IMR-90 (cell line): ENCODE results near the gene ITGAE. TPM values are rescaled to one million over a fixed set of nuclear protein-coding genes. Genes with fewer than 3 reads are reported as not detected.
"Not testable (repeated sequence)": the region's sequence is repeated elsewhere in the genome, so short reads cannot be mapped to it uniquely, and the experiment has no call there.

ENCODE experiments used
- ATAC-seq: fragments of 200-7000 bp; cut with Tn5 transposase; 2 replicates; pipeline ENCODE4 v1.9.1; 2020; ENCODE audit warnings: low read depth, mild to moderate bottlenecking, moderate library complexity
- BruUV-seq: library from RNA; stranded (reverse); fragments of 400-500 nt; replicated peaks from 2 replicates; lab custom pipeline; 2021; lab: Mats Ljungman, UMichigan
- CTCF ChIA-PET: fragments of 300-600 bp; formaldehyde crosslinking; extraction: SDS; loops from one replicate; lab custom pipeline; 2021; ENCODE audit warnings: antibody characterized with exemption; lab: Yijun Ruan, JAX
- POLR2A ChIA-PET: fragments of 300-600 bp; sonication (Branson Sonifier 250); formaldehyde crosslinking; loops from one replicate; lab custom pipeline; 2022; ENCODE audit warnings: antibody characterized with exemption; ENCODE audit not compliant: unreplicated experiment; lab: Charles Lee
- DNase-seq: peaks from one replicate; pipeline ENCODE4 v3.0.0; 2013
- H2AFZ ChIP-seq: replicated peaks from 2 replicates; pipeline ENCODE3; 2013; ENCODE audit warnings: low read length, mild to moderate bottlenecking; ENCODE audit not compliant: poor library complexity
- H2AK5ac ChIP-seq: 2 replicates; pipeline ENCODE4 v1.6.1; 2013; ENCODE audit warnings: low read depth, low read length, inconsistent platforms
- H2AK9ac ChIP-seq: replicated peaks from 2 replicates; pipeline ENCODE3; 2013; ENCODE audit warnings: mild to moderate bottlenecking, low read depth, low read length, moderate library complexity; ENCODE audit not compliant: poor library complexity
- H2BK120ac ChIP-seq: 2 replicates; pipeline ENCODE4 v1.6.1; 2013; ENCODE audit warnings: low read depth, low read length, inconsistent platforms
- H2BK15ac ChIP-seq: 3 replicates; pipeline ENCODE4 v1.6.1; 2013; ENCODE audit warnings: low read depth, low read length, inconsistent platforms
- H2BK20ac ChIP-seq: 2 replicates; pipeline ENCODE4 v1.6.1; 2013; ENCODE audit warnings: low read depth, mild to moderate bottlenecking, inconsistent platforms, low read length, moderate library complexity
- H2BK5ac ChIP-seq: 2 replicates; pipeline ENCODE4 v1.6.1; 2013; ENCODE audit warnings: mild to moderate bottlenecking, low read depth, low read length, inconsistent platforms; ENCODE audit not compliant: poor library complexity, severe bottlenecking
- H3K14ac ChIP-seq: replicated peaks from 2 replicates; pipeline ENCODE4 v1.6.1; 2013; ENCODE audit warnings: low read depth, low read length, inconsistent platforms
- H3K18ac ChIP-seq: 2 replicates; pipeline ENCODE4 v1.6.1; 2013; ENCODE audit warnings: low read depth, low read length, control low read depth
- H3K23ac ChIP-seq: 2 replicates; pipeline ENCODE4 v1.6.1; 2013; ENCODE audit warnings: low read depth, low read length, inconsistent platforms
- H3K27ac ChIP-seq: 2 replicates; pipeline ENCODE4 v1.5.1; 2013; ENCODE audit warnings: mild to moderate bottlenecking, control low read depth, low read length; ENCODE audit not compliant: insufficient read depth
- H3K27me3 ChIP-seq: 2 replicates; pipeline ENCODE4 v1.6.1; 2013; ENCODE audit warnings: low read length; ENCODE audit not compliant: control insufficient read depth, insufficient read depth
- H3K36me3 ChIP-seq: 2 replicates; pipeline ENCODE4 v1.6.1; 2013; ENCODE audit warnings: low read length, mixed read lengths; ENCODE audit not compliant: control insufficient read depth, insufficient read depth
- H3K4ac ChIP-seq: 2 replicates; pipeline ENCODE4 v1.6.1; 2013; ENCODE audit warnings: low read depth, low read length, inconsistent platforms
- H3K4me1 ChIP-seq: 2 replicates; pipeline ENCODE4 v1.6.1; 2013; ENCODE audit warnings: low read length, mixed read lengths; ENCODE audit not compliant: control insufficient read depth, insufficient read depth
- H3K4me2 ChIP-seq: 2 replicates; pipeline ENCODE4 v1.6.1; 2013; ENCODE audit warnings: low read depth, mild to moderate bottlenecking, control low read depth, low read length, moderate library complexity
- H3K4me3 ChIP-seq: 2 replicates; pipeline ENCODE4 v1.5.1; 2013; ENCODE audit warnings: low read depth, mild to moderate bottlenecking, control low read depth, low read length, moderate library complexity; ENCODE audit not compliant: insufficient read depth
- H3K56ac ChIP-seq: 2 replicates; pipeline ENCODE4 v1.6.1; 2013; ENCODE audit warnings: low read length, inconsistent platforms; ENCODE audit not compliant: insufficient read depth; ENCODE audit errors: extremely low read depth
- H3K79me1 ChIP-seq, 2 experiments: 2 replicates each; pipeline ENCODE4 v1.6.1; 2013; ENCODE audit warnings: low read length in 2 of 2, inconsistent platforms in 1 of 2, low read depth in 1 of 2
- H3K9ac ChIP-seq: 2 replicates; pipeline ENCODE4 v1.6.1; 2013; ENCODE audit warnings: low read depth, low read length, control low read depth
- H3K9me1 ChIP-seq: 2 replicates; pipeline ENCODE4 v1.6.1; 2013; ENCODE audit warnings: low read length, inconsistent platforms; ENCODE audit not compliant: insufficient read depth
- H3K9me3 ChIP-seq: 2 replicates; pipeline ENCODE4 v1.6.1; 2013; ENCODE audit warnings: low read length; ENCODE audit not compliant: control insufficient read depth, insufficient read depth
- H4K20me1 ChIP-seq: 2 replicates; pipeline ENCODE4 v1.6.1; 2013; ENCODE audit warnings: low read length, inconsistent platforms; ENCODE audit not compliant: insufficient read depth
- H4K5ac ChIP-seq: 2 replicates; pipeline ENCODE4 v1.6.1; 2013; ENCODE audit warnings: mild to moderate bottlenecking, low read depth, low read length, control low read depth
- H4K8ac ChIP-seq, 2 experiments: 2 replicates each; pipeline ENCODE4 v1.6.1; 2013; ENCODE audit warnings: low read depth in 2 of 2, low read length in 2 of 2, control low read depth in 1 of 2, inconsistent platforms in 1 of 2
- H4K91ac ChIP-seq: 2 replicates; pipeline ENCODE4 v1.6.1; 2013; ENCODE audit warnings: low read depth, low read length, inconsistent platforms; ENCODE audit not compliant: insufficient read depth
- WGBS, 2 experiments: methylation state at CpG; one replicate each; pipeline versions ENCODE4 v1.1.5 to v1.1.7; 2013; ENCODE audit warnings: missing lambda C conversion rate in 2 of 2; ENCODE audit not compliant: insufficient read length in 1 of 2; ENCODE audit errors: extremely low coverage in 2 of 2; 5-methylcytosine and 5-hydroxymethylcytosine counted together
- dilution Hi-C: fragments of 300-500 bp; cut with HindIII; formaldehyde crosslinking; loops from one replicate; pipeline ENCODE4 v1.14.3; 2018; ENCODE audit warnings: low sequenced_read_pairs; ENCODE audit not compliant: unreplicated experiment
- in situ Hi-C: fragments of 300-500 bp; cut with MboI; formaldehyde crosslinking; loops from 3 replicates; pipeline ENCODE4 v1.14.3; 2019; ENCODE audit warnings: low sequenced_read_pairs, inconsistent platforms, mixed read lengths
- intact Hi-C: fragments of 100-400 bp; cut with micrococcal nuclease; formaldehyde crosslinking; loops from 2 replicates; pipeline ENCODE4 v1.10.0; 2022
- polyA plus RNA-seq, 3 experiments: library from polyadenylated mRNA; depleted of rRNA; stranded (reverse); fragments of >200 nt; gene quantifications; 2 replicates each; pipeline ENCODE4 v1.2.3, GENCODE V29; 2012; ENCODE audit warnings: low replicate concordance in 1 of 3
- total RNA-seq: library from RNA; depleted of rRNA; stranded (reverse); fragments of >200 nt; gene quantifications from 2 replicates; pipeline ENCODE4 v1.2.3, GENCODE V29; 2012

The ITGAE gene
- total and polyA plus RNA-seq, 2 of the 4 experiments (the other 2 are of a cell fraction): 54.1 to 60.8 TPM

- BruUV-seq, H4K20me1 ChIP-seq, POLR2A ChIA-PET, H2AFZ ChIP-seq, H3K36me3 ChIP-seq, H2BK20ac ChIP-seq, intact Hi-C loops, H3K9ac ChIP-seq, H3K4me1 ChIP-seq, H3K18ac ChIP-seq, dilution Hi-C loops, in situ Hi-C loops, H3K56ac ChIP-seq, CTCF ChIA-PET, H3K27ac ChIP-seq, H3K14ac ChIP-seq, H2BK15ac ChIP-seq, H3K79me1 ChIP-seq, H2AK5ac ChIP-seq, H2AK9ac ChIP-seq, H3K27me3 ChIP-seq, H3K23ac ChIP-seq, DNase-seq, ATAC-seq, H2BK5ac ChIP-seq, H2BK120ac ChIP-seq, H4K91ac ChIP-seq, H3K4me3 ChIP-seq, H3K4ac ChIP-seq, H3K4me2 ChIP-seq, H4K5ac ChIP-seq, H3K9me1 ChIP-seq, H4K8ac ChIP-seq, H3K9me3 ChIP-seq: not testable (repeated sequence)
- WGBS, 2 experiments: 100% methylated on average over 2 of the region's 7 CpGs; no CpG with 5 or more reads in 1 of the 2 experiments
These were observed 7.7 kb downstream of the ITGAE start for GRCh38 chr17:3793258-3793657.
